ENCODE data around the gene LMF1. TPM values are rescaled to one million over a fixed set of nuclear protein-coding genes. Genes with fewer than 3 reads are reported as not detected.

Gene LMF1
- total and polyA plus RNA-seq, 2 of the 4 experiments (the other 2 are of a cell fraction): 7.7 to 13.1 TPM

GRCh38 chr16:868846-869822, 101.7 kb downstream of the LMF1 start (continued):
- TF ChIP-seq ELK1 (IDR thresholded peaks at IDR 0.05; ENCODE audit: borderline replicate concordance, low read depth, low read length): no peak

DNA sequence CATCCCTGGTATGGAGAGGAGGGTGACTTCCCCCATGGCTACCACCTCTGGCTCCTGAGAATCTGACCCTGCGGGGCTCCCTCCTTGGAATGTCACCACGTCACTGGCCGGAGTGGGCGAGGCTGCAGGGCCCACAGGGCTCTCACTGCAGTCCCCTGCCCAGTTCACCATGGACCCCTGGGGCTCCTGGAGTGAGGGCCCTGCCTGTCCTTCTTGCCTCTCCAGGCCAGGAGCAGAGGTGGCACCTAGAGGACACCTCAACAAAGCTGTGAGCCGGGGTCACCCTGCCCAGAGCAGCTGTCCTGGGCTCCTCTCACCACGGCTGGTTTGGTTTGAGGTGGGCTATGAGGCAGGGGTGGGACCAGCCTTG, 102.4 kb downstream of the LMF1 start:
- no peak overlapping the region for H3K4ac ChIP-seq (ENCODE audit: low read depth, low read length)
- WGBS, 2 experiments (ENCODE audit: extremely low coverage in 2 of 2, insufficient read length in 1 of 2): 79% methylated on average over 3 of the region's 6 CpGs; no CpG with 5 or more reads in 1 of the 2 experiments
- CTCF ChIA-PET: no interaction called here
- no peak overlapping the region for H2BK5ac ChIP-seq (ENCODE audit: low read depth, low read length, poor library complexity, severe bottlenecking)
- H2BK15ac ChIP-seq (ENCODE audit: low read depth, low read length): no peak overlapping the region
- no peak overlapping the region for H2AK9ac ChIP-seq (replicated peaks; ENCODE audit: low read depth, low read length, poor library complexity)
- H2AFZ ChIP-seq (replicated peaks; ENCODE audit: low read length, poor library complexity): no peak overlapping the region
- no peaks in the 10 kb centered on the region for H3K27me3 ChIP-seq (ENCODE audit: control insufficient read depth, insufficient read depth, low read length)
- H2BK120ac ChIP-seq (ENCODE audit: low read depth, low read length): no peak overlapping the region
- H3K4me2 ChIP-seq (ENCODE audit: low read depth, low read length): no peak overlapping the region
- in situ Hi-C loops (cut with MboI; ENCODE audit: low sequenced_read_pairs): no loop called here
- no peak for DNase-seq
- no peak overlapping the region for H3K56ac ChIP-seq (ENCODE audit: extremely low read depth, insufficient read depth, low read length)
- no peaks in the 10 kb centered on the region for H3K79me1 ChIP-seq (ENCODE audit: low read depth in 1 of 2, low read length in 2 of 2)
- no peaks in the 10 kb centered on the region for H3K4me1 ChIP-seq (ENCODE audit: control insufficient read depth, insufficient read depth, low read length)
- H2AK5ac ChIP-seq (ENCODE audit: low read depth, low read length): no peak overlapping the region
- H3K27ac ChIP-seq (ENCODE audit: insufficient read depth, low read length): no peak overlapping the region
- H4K20me1 ChIP-seq (ENCODE audit: insufficient read depth, low read length): no peaks in the 10 kb centered on the region
- H3K9ac ChIP-seq (ENCODE audit: low read depth, low read length): no peak overlapping the region
- H3K14ac ChIP-seq (replicated peaks; ENCODE audit: low read depth, low read length): no peak overlapping the region
- H3K23ac ChIP-seq (ENCODE audit: low read depth, low read length): no peak overlapping the region
- H3K4me3 ChIP-seq (ENCODE audit: insufficient read depth, low read depth, low read length): no peak overlapping the region
- H2BK20ac ChIP-seq (ENCODE audit: low read depth, low read length): no peak overlapping the region
- no peaks in the 10 kb centered on the region for H3K9me3 ChIP-seq (ENCODE audit: control insufficient read depth, insufficient read depth, low read length)
- POLR2A ChIA-PET (ENCODE audit: unreplicated experiment): no interaction called here
- intact Hi-C loops (cut with micrococcal nuclease): loop anchor here (10.0 kb wide), 1 partner anchor 76 kb away; no protein-coding TSS in a partner anchor
- no peak overlapping the region for H4K8ac ChIP-seq (ENCODE audit: low read depth in 2 of 2, low read length in 2 of 2)
- no peak overlapping the region for H4K91ac ChIP-seq (ENCODE audit: insufficient read depth, low read depth, low read length)
- no peak for ATAC-seq (ENCODE audit: low read depth)
- no peak overlapping the region for H4K5ac ChIP-seq (ENCODE audit: low read depth, low read length)
- H3K9me1 ChIP-seq (ENCODE audit: insufficient read depth, low read length): no peaks in the 10 kb centered on the region
- BruUV-seq (replicated peaks): no TSS peak
- no peak overlapping the region for H3K18ac ChIP-seq (ENCODE audit: low read depth, low read length)
- no peaks in the 10 kb centered on the region; the same call in 1 of the 2 replicates for H3K36me3 ChIP-seq (ENCODE audit: control insufficient read depth, insufficient read depth, low read length)
- dilution Hi-C loops (cut with HindIII; ENCODE audit: low sequenced_read_pairs, unreplicated experiment): no loop called here
- no peak for TF ChIP-seq RAD21 (IDR thresholded peaks at IDR 0.05; ENCODE audit: low read length)
- no peak for TF ChIP-seq CEBPB (IDR thresholded peaks at IDR 0.05; ENCODE audit: low read depth, low read length)
- no peak for TF ChIP-seq RFX5 (IDR thresholded peaks at IDR 0.05; ENCODE audit: low read depth, low read length)
- no peak for TF ChIP-seq ELK1 (IDR thresholded peaks at IDR 0.05; ENCODE audit: borderline replicate concordance, low read depth, low read length)
- no peak for TF ChIP-seq USF2 (IDR thresholded peaks at IDR 0.05; ENCODE audit: low read depth, low read length)
- no peak for TF ChIP-seq SMC3 (IDR thresholded peaks at IDR 0.05; ENCODE audit: low read depth, low read length)
- no peak for TF ChIP-seq CHD1 (IDR thresholded peaks at IDR 0.05; ENCODE audit: low read depth, low read length)
- TF ChIP-seq MAZ (IDR thresholded peaks at IDR 0.05; ENCODE audit: borderline replicate concordance, low read depth, low read length): no peak
- no peak for TF ChIP-seq RCOR1 (IDR thresholded peaks at IDR 0.05; ENCODE audit: insufficient replicate concordance, low read length)
